Fibroblast of mammary gland (primary cell): ENCODE data around the gene DYRK1A.

Experiments
- DNase-seq: peaks from one replicate; pipeline ENCODE4 v3.0.0-alpha.2; 2010; ENCODE audit warnings: low read depth
- H3K4me3 ChIP-seq: 2 replicates; pipeline ENCODE4 v1.5.1; 2011; ENCODE audit warnings: low read depth, mild to moderate bottlenecking, low read length, moderate library complexity; ENCODE audit not compliant: control insufficient read depth
- TF ChIP-seq, protein P1 (sequence below): conservative IDR thresholded peaks from 2 replicates; pipeline ENCODE4 v1.5.1; 2011; ENCODE audit warnings: low read depth, low read length, inconsistent platforms; ENCODE audit not compliant: control insufficient read depth, insufficient read depth

The DYRK1A gene

DNA sequence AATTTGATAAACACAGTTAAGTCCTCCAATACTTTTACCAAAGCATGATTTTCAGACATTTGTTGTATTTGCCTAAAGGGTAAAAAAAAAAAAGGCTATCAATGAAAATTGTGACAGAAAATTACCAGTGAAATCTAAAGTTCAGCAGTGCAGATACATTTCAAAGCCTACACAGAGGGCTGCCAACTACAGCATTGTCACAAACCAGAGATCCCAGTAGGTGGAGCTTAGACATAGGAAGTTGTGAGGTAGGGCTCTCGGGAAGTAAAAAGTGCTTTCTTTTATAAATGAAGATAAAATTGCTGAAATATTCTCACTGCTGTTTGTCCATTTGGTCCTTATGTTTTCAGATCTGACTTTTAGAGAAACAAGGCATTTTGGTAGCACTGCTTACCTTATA, 123.0 kb downstream of the DYRK1A start:
- H3K4me3 ChIP-seq, result no peak overlapping the region
- DNase-seq, result no peak
- TF ChIP-seq, protein P1, sequence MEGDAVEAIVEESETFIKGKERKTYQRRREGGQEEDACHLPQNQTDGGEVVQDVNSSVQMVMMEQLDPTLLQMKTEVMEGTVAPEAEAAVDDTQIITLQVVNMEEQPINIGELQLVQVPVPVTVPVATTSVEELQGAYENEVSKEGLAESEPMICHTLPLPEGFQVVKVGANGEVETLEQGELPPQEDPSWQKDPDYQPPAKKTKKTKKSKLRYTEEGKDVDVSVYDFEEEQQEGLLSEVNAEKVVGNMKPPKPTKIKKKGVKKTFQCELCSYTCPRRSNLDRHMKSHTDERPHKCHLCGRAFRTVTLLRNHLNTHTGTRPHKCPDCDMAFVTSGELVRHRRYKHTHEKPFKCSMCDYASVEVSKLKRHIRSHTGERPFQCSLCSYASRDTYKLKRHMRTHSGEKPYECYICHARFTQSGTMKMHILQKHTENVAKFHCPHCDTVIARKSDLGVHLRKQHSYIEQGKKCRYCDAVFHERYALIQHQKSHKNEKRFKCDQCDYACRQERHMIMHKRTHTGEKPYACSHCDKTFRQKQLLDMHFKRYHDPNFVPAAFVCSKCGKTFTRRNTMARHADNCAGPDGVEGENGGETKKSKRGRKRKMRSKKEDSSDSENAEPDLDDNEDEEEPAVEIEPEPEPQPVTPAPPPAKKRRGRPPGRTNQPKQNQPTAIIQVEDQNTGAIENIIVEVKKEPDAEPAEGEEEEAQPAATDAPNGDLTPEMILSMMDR, result no peak

DNA sequence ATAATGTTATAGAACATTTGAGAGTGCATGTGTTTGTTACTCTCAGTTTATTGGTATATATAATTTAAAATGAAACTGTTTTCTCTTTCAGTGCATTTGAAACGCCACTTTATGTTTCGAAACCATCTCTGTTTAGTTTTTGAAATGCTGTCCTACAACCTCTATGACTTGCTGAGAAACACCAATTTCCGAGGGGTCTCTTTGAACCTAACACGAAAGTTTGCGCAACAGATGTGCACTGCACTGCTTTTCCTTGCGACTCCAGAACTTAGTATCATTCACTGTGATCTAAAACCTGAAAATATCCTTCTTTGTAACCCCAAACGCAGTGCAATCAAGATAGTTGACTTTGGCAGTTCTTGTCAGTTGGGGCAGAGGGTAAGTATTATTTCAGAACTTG, 123.5 kb downstream of the DYRK1A start:
- no peak overlapping the region for H3K4me3 ChIP-seq
- no peak for DNase-seq
- TF ChIP-seq, protein P1, result no peak

DNA sequence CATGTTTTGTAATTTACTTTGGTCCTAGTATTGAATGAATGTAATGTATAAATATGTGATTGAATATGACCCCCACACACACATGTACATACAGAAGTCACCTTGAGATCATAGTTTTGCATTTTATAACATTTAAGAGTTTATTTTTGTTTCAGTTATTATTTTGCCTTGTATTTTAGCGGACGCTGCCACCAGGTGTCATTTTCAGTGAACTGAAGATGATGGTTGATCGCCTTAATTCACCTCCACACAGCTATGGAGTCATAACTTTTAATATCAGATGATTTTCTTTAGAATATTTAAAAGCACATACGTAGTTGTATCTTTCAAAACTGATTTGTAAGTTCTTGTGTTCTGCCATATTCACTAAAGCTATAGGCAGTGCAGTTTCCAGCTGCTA, 130.4 kb downstream of the DYRK1A start:
- TF ChIP-seq, protein P1, result peak; percentile 7
- DNase-seq, result peak; percentile 25
- no peak overlapping the region for H3K4me3 ChIP-seq

DNA sequence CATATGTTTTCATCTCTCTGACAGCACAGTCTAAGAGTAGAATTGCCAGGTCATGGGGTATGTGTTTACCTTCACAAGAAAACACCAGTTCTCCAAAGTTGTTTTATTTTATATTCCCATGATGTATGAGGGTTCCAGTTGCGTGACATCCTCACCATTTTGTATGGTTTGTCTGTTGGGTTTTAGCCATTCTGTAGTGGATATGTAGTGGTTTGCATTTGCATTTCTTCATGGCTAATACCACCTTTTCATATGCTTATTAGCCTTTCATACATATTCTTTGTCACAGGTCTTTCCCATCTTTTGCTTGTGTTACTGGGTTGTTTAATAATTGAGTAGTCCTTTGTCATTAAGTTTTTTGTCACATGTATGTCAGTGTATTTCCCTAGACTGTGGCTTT, 132.1 kb downstream of the DYRK1A start:
- no peak for DNase-seq
- TF ChIP-seq, protein P1, result no peak
- no peak overlapping the region for H3K4me3 ChIP-seq

DNA sequence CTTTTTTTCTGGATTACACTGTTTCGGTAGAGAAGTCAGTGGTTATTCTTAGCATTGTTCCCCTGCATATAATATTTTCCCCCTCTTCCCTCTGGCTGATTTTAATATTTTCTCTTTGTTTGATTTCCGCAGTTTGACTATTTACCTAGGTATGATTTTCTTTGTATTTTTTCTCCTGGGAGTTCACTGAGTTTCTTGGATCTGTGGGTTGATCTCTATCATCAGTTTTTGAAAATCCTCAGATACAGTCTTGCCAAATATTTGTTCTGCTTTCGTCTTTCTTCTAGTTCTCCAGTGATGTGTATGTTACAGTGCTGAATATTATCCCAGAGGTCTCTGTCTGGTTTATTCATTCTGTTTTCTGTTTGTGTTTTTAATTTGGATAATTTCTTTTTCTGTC, 136.4 kb downstream of the DYRK1A start:
- no peak overlapping the region for H3K4me3 ChIP-seq
- DNase-seq, result no peak
- TF ChIP-seq, protein P1, result no peak

DNA sequence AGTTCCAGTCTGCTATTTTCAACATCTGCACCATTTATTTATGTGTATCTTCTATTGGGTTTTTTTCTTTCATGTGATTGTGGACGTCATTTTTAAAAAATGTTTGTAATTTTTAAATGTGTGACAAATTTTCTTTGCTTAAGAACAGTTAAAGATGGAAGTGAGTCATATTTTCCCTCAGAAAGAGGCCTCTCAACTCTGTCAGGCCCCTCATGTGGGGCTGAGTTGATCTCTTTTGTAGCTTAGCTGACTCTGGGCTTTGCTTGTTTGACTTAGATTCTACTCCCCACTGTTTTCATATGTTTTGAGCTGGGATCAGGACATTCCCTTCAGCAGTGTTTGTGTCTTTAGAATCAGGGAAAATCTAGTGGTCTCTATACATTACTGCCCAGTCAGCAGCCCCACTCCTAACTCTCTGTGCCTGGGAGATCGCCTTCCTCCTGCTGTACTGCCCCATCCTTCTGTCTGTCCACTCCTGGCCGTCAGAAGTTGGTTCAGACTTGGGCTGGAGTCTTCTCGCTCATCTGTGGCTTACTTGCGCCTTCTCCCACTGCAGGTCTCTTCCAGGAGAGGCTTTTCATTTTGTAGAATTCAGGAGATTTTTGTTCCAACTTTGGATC, 137.4 kb downstream of the DYRK1A start:
- TF ChIP-seq, protein P1, result no peak
- peak; percentile 65 for DNase-seq
- H3K4me3 ChIP-seq, result no peak overlapping the region

DNA sequence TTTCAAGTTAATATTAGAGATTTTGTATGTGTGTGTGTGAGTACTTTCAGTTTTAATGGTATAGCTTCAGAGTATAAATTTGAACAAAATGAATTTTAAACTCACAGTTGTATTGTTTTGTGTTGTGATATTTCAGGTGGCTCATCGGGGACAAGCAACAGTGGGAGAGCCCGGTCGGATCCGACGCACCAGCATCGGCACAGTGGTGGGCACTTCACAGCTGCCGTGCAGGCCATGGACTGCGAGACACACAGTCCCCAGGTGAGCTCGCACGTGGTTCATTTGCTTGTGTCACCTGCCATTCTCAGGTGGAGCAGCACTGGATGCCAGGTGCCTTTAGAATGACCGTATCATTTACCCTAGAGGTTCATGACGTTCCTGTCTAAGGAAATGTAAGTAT, 139.4 kb downstream of the DYRK1A start:
- H3K4me3 ChIP-seq, result no peak overlapping the region
- no peak for DNase-seq
- TF ChIP-seq, protein P1, result no peak
